ENCODE measurements around the gene DPM1.
A peak's percentile ranks its signal among the peaks of the same experiment; 100 is the strongest.

The DPM1 gene

DNA sequence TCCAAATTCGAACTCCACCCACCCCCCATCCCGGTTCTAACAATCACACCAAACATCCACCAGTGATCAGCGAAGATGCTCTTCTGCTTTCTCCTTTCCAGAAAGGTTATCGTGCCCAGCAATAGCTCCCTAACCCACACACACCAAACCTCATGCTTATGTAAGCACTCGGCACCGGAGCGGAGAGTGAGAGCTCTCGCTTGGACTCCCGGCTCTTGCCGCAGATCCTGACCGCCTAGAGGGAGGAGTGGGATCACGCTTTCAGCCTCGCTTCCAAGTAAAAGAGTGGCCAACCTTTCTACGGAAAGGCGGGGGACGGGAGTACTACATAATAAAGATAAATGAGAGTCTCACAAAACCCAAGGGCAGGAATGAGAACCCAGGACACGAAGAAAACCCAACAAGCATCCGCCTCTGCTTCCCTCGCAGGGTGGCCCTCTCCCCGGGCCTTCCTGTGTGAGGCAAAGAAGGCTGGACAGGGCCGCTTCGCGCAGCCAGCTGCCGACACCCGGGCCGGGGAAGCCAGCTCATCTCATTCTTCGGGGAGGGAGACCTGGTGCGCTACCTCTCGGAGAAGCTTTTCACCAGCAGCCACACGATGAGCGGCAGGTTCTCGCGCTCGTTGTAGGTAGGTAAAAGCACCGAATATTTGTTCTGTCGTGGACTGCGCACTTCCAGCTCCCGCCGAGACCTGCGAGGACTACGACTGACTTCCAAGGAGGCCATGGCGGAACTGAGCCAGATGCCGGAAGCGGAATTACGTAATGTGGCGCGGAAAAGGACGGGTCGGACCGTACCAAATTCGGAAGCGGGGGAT lies at the start of gene DPM1:
Gene DPM1 (minus strand): TSS at position 735 of the 817 bp plus-strand sequence. CDS start 9 bp downstream, at position 726.
- TF ChIP-seq JUND (IDR thresholded peaks at IDR 0.05; ENCODE audit: low read depth) = no peak
- DNase-seq (ENCODE audit: low read depth in 1 of 2, low spot score in 1 of 2) = peak; percentile 66 to 95
- in situ Hi-C loops (cut with HindIII; ENCODE audit: low pct_unique_long_range_greater_than_20kb, low sequenced_read_pairs) = no loop called here

DNA sequence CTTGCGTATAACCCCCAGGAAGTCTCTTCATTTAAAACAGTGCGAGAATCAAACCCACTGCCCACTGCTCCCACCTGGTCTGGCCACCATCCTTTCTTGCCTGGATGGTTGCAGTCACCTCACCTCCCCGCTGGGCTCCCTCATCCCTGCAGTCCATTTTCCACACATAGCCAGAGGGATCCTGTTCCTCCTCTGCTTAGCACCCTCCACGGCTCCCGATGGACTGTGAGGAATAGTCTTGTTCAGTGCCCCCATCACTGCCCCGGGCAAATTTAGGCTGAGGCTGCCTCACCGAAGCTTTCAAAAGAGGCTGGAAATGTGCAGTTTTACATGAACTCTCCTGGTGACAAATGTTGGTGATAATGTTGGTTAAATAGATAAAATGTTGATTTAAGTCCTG lies 46.9 kb upstream of the DPM1 start:
- TF ChIP-seq JUND (IDR thresholded peaks at IDR 0.05; ENCODE audit: low read depth) = no peak
- no peak for DNase-seq (ENCODE audit: low read depth in 1 of 2, low spot score in 1 of 2)
- in situ Hi-C loops (cut with HindIII; ENCODE audit: low pct_unique_long_range_greater_than_20kb, low sequenced_read_pairs) = no loop called here

DNA sequence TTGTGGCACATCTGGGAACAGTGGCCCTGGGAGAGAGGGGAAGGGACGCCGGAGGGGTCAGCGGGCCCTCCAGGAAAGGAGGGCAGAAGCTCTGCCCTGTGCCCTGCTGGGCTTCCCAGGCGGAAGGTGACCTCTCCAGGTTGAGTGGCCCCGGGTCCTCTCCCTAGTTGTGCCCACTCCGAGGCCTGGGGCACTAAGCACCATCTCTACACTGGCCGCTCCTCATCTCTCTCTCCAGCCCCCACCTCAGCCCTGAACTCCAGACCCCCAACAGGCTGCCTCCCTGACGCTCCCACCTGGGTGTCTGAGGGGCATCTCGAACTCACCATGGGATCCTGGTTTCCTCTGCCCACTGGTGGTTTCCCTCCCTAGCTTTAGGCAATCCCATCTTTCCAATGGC lies 46.4 kb upstream of the DPM1 start:
- no peak for DNase-seq (ENCODE audit: low read depth in 1 of 2, low spot score in 1 of 2)
- TF ChIP-seq JUND (IDR thresholded peaks at IDR 0.05; ENCODE audit: low read depth) = no peak
- in situ Hi-C loops (cut with HindIII; ENCODE audit: low pct_unique_long_range_greater_than_20kb, low sequenced_read_pairs) = no loop called here

DNA sequence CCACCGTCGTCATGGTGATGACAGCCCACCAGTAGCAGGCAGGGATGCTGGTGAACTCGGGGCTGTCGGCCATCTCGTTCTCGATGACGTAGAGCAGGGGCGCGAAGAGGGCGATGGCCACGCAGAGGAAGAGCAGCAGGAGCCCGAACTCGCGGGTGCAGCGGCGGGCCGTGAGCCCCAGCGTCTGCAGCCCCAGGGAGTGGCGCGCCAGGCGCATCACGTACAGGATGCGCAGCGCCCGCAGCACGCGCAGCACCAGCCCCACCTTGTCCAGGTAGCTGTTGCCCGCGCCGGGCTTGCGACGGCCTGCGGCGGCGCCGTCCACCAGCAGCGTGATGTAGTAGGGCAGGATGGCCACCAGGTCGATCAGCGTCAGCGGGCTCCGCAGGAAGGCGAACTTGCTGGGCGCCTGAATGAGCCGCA lies 46.0 kb upstream of the DPM1 start:
- in situ Hi-C loops (cut with HindIII; ENCODE audit: low pct_unique_long_range_greater_than_20kb, low sequenced_read_pairs) = no loop called here
- DNase-seq (ENCODE audit: low read depth in 1 of 2, low spot score in 1 of 2) = no peak
- no peak for TF ChIP-seq JUND (IDR thresholded peaks at IDR 0.05; ENCODE audit: low read depth)

DNA sequence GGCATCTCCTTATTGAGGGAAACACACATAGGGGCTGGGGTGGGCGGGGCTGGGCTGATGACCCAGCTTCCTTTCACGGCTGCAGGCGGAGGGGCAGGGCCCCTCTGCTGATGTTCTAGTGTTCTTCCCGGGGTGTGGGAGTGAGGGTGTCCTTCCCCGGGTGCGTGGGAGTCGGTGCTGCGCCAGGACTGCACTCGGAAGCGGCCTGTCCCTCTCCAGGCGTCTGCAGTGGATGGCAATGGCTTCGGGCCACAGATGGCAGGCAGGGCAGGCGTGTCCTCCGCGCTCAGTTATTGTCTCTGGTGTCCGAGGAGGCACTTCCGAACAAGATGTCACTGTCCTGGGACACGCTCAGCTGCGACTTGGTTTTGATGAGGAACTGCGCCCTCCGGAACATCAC lies 45.4 kb upstream of the DPM1 start:
- no peak for TF ChIP-seq JUND (IDR thresholded peaks at IDR 0.05; ENCODE audit: low read depth)
- in situ Hi-C loops (cut with HindIII; ENCODE audit: low pct_unique_long_range_greater_than_20kb, low sequenced_read_pairs) = no loop called here
- DNase-seq (ENCODE audit: low read depth in 1 of 2, low spot score in 1 of 2) = no peak

DNA sequence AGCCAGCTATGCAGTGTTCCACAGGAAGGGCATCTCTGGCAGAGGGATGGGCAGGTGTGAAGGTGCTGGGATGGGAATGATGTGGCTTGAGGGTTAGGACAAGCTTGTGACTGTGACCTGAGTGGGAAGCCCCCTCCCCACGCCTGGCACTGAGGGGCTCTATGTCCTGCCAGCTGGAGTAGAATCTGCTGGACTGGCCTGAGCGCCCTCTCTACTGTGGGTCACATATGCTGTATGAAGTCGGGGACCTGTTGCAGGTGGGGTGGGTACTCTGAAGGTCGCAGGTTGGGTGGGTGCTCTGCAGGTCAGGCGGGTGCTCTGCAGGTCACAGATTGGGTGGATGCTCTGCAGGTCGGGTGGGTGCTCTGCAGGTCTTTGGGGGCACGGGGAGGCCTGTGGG lies 44.3 kb upstream of the DPM1 start:
- in situ Hi-C loops (cut with HindIII; ENCODE audit: low pct_unique_long_range_greater_than_20kb, low sequenced_read_pairs) = no loop called here
- DNase-seq (ENCODE audit: low read depth in 1 of 2, low spot score in 1 of 2) = no peak
- no peak for TF ChIP-seq JUND (IDR thresholded peaks at IDR 0.05; ENCODE audit: low read depth)

DNA sequence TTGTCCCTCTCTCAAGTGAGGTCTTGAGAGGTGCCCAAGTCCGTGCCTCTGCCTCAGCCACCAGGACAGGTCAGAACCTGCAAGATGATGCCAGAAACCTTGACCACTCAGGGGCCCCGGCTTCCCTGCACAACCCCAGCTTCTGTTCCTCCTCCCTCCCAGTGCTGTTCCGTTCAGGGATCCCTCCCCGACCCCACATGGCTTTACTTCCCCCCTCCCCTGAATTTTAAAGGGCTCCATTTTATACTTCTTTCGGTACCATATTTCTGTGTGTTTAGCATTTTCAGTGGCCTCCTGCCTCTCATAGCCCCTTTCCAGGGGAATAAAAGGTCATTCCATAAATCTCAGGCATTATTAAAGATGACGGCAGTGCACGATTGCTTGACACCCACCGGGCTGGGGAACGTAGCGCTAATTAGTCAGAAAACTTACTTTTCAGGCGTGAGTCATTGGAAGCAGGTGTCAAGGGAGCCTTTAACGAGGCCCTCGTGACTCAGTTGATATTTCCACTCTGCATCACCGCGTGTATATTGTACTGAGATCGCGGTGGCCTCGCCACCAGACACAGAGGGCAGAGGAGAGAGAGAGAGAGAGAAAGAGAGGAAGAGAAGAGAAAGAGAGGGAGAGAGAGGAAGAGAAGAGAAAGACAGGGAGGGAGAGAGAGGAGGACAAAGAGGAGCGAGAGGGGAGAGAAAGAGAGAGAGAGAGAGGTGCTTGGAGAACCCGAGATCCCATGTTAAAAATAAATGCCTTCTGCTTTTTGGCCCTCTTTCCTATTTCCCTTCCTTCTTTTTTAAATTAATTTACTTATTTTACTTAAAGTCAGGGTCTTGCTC lies 43.3 kb upstream of the DPM1 start:
- no peak for TF ChIP-seq JUND (IDR thresholded peaks at IDR 0.05; ENCODE audit: low read depth)
- no peak for DNase-seq (ENCODE audit: low read depth in 1 of 2, low spot score in 1 of 2)
- in situ Hi-C loops (cut with HindIII; ENCODE audit: low pct_unique_long_range_greater_than_20kb, low sequenced_read_pairs) = no loop called here

DNA sequence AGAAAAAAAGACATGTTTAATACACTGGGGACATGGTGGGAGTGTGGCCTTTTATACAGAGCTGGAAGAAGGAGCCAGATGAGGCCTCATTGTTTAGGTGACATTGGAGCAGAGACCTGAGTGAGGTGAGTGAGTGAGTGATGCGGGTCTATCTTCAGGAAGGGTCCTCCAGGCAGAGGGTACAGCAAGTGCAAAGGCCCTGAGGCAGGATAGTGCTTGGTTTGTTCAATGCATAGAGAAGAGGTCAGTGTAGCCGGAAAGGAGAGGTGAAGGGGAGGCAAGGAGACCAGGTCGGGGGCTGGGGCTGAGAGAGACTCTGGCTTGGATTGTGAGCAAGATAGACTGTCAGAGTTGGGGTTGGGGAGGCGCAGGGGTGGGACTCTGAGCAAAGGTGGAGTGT lies 41.0 kb upstream of the DPM1 start:
- in situ Hi-C loops (cut with HindIII; ENCODE audit: low pct_unique_long_range_greater_than_20kb, low sequenced_read_pairs) = no loop called here
- no peak for DNase-seq (ENCODE audit: low read depth in 1 of 2, low spot score in 1 of 2)
- TF ChIP-seq JUND (IDR thresholded peaks at IDR 0.05; ENCODE audit: low read depth) = no peak

DNA sequence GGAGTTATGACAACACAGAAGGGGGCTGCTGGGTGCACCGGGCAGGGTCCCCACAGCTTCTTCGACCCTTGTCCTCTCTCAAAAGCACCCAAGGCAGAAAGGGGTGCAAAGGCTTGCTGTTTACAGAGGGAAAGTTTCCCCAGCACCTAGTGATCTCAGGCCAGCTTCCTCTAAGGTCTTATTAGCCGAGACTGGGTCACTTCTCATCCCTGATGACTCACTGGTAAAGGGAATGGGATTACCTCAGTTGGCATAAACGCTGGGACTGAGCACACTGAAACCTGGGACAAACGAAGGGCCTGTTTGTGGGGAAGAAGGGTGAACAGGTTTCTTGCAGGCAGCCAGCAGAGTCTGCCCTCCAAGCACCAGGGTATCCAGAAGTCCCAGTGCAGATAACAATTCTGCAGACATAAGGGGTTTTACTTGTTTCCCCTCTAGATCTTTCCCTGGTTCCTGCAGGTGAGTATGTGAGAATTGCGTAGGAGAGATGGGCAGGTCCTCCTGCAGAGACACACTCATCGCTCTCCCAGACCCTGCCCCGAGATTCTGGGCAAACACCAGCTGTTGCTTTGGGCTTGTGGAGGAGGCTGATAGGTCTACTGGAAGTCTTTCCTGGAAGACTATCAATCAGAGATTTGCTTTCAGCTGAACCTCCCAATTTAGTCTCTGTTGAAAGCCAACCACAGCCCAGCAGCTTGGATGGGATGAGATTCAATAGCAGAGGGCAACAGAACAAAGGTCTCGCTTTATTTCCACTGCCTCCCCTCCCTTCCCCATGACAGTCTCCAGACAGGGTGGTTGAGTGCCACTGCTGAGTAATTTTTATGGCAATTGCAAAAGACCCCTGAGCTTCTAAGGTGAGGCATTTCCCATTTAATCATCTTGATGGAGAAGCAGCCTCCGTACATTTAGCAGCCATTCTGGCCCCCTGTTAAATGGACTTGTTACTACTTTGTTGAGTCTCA lies 38.9 kb upstream of the DPM1 start:
- DNase-seq (ENCODE audit: low read depth in 1 of 2, low spot score in 1 of 2) = no peak
- in situ Hi-C loops (cut with HindIII; ENCODE audit: low pct_unique_long_range_greater_than_20kb, low sequenced_read_pairs) = no loop called here
- TF ChIP-seq JUND (IDR thresholded peaks at IDR 0.05; ENCODE audit: low read depth) = no peak

DNA sequence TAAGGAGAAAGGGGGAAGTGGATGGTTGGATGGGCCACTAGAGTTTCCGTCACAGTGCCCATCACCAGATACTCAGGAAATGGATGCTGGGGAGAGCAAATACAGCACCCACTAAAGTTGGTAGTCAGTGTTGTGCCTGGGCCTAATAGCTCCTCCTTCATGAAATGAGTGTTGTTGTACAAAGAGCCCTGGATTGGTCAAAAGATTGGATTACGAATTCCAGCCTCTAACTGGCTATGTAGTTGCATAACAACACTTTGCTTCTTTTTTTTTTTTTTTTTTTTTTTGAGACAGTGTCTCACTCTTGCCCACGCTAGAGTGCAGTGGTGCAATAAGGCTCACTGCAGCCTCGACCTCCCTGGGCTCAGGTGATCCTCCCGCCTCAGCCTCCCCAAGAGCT lies 37.2 kb upstream of the DPM1 start:
- in situ Hi-C loops (cut with HindIII; ENCODE audit: low pct_unique_long_range_greater_than_20kb, low sequenced_read_pairs) = no loop called here
- DNase-seq (ENCODE audit: low read depth in 1 of 2, low spot score in 1 of 2) = no peak

DNA sequence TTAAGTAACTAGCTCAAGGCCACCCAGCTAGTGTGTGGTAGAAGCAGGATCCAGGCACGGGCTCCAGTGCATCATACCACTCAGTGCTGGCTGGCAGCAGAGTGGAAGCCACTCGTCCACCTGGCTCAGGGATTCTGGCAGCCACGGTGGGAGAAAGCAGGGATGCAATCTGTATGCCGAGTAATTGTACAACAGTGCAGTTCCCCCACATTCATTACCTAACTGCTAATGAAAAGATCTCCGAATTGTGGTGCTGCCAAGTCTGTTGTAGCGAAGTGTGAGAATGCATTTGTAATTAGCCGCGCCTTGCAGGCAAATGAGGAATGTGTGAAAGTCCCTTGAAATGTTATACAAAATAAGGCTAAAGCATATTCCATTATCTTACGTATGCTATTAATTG lies 35.5 kb upstream of the DPM1 start:
- no peak for DNase-seq (ENCODE audit: low read depth in 1 of 2, low spot score in 1 of 2)
- in situ Hi-C loops (cut with HindIII; ENCODE audit: low pct_unique_long_range_greater_than_20kb, low sequenced_read_pairs) = no loop called here
- no peak for TF ChIP-seq JUND (IDR thresholded peaks at IDR 0.05; ENCODE audit: low read depth)

More for the DNA sequence above, 37.2 kb upstream of the DPM1 start:
- no peak for TF ChIP-seq JUND (IDR thresholded peaks at IDR 0.05; ENCODE audit: low read depth)

DNA sequence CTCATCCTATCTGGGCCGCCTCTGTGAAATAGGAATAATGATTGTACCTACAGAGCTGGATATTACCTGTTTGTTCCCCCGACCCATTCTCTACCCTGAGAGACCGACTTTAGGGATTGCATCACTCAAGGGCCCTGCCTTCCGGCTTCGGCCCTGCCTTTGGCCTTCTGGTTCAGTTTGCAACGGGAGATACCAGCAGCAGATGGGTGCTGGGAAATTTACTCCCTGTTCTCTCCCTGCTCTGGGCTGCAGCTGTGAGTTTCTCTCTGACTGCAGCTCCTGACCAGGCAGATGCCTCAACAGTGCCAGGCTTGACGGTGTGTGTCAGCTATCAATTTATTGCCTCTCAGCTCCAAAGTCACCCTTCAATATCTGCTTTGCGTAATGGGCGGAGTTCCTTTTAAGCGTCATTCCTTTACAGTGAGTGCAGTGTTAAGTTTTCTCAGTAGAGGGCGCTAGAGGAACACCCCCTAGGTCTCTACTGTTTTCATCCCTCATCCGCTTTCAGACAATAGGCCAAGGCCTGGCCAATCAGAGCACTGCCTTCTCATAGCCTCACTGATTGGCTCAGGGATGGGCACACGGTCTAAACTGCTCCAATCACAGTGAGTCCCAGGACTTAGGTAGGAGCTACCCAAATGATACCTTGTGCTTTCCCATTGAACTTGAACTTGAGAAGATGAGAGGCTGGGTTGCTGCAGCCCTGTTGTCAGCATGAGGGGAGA lies 34.6 kb upstream of the DPM1 start:
- DNase-seq (ENCODE audit: low read depth in 1 of 2, low spot score in 1 of 2) = peak; percentile 58 to 96
- in situ Hi-C loops (cut with HindIII; ENCODE audit: low pct_unique_long_range_greater_than_20kb, low sequenced_read_pairs) = no loop called here

More for the DNA sequence above, 34.6 kb upstream of the DPM1 start:
- TF ChIP-seq JUND (IDR thresholded peaks at IDR 0.05; ENCODE audit: low read depth) = no peak
